ENCODE results near the gene SPATA6L. TPM values are rescaled to one million over a fixed set of nuclear protein-coding genes. Genes with fewer than 3 reads are reported as not detected.

The SPATA6L gene
- total RNA-seq, 1 donor from 2014 or later = 10.9 TPM

DNA sequence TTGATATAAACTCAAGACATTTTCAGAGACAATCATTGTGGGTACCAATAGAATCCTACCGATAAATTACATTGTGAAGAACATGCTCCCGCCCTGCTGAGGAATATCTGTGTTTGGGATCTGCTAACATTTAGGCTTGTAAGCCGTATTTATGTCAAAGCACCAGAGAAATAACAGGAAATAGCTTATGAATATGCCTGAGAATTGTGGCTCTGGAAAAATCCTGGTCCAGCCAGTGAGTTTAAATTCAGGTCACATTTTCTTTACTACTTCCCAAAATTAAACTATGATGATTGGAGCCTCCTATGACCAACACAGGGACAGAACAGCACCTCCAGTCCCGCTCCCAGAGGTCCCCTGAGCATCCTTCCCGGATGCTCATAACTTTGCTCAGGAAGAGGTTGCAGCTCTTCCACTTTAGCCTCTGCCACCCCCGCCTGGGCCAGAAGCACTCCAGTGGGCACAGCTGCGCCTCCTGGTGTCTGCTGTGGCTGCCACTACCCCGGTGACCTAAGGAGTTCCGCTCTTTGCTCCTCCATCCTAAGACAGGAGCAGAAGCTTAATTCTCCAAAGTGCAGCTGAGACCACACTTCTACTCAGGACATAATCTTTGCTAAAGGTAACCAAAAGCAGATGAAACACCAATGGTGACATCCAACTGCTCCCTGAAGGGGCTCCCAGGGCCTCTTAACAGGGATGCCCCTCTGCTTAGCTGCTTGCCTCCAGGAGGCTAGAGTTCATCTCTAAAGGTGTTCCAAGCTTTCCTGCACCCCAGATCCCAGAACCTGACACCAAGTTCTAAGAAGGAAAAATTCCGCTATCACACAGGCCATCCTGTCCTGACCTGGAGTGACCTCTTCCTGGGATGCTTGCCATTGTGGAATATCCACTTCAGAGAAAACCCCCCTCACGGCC, 117.2 kb downstream of the SPATA6L start:
- DNase-seq = no peak

Other genes with a start within 250 kb of the SPATA6L start
- 54.7 TPM for gene SLC1A1, start 176.0 kb downstream of the SPATA6L start, total RNA-seq
- gene PLPP6, start 4.2 kb downstream of the SPATA6L start, total RNA-seq = 18.2 TPM
- 45.1 TPM for gene CDC37L1, start 13.1 kb upstream of the SPATA6L start, total RNA-seq
- 33.1 TPM for gene AK3, start 74.7 kb upstream of the SPATA6L start, total RNA-seq
- gene RCL1, start 126.5 kb upstream of the SPATA6L start, total RNA-seq = 17.8 TPM

Data from occipital lobe (tissue), 2 donors.